ENCODE results near the gene RORC. TPM values are rescaled to one million over a fixed set of nuclear protein-coding genes. Genes with fewer than 3 reads are reported as not detected.
"Not testable (repeated sequence)": the region's sequence is repeated elsewhere in the genome, so short reads cannot be mapped to it uniquely, and the experiment has no call there.

The RORC gene
- 1 to 10 TPM in 2 of 3 donors, under 1 TPM in 1; 0.83 to 1.5 (median 1.3) TPM for polyA plus RNA-seq (ENCODE audit: insufficient read length in 3 of 3)

DNA sequence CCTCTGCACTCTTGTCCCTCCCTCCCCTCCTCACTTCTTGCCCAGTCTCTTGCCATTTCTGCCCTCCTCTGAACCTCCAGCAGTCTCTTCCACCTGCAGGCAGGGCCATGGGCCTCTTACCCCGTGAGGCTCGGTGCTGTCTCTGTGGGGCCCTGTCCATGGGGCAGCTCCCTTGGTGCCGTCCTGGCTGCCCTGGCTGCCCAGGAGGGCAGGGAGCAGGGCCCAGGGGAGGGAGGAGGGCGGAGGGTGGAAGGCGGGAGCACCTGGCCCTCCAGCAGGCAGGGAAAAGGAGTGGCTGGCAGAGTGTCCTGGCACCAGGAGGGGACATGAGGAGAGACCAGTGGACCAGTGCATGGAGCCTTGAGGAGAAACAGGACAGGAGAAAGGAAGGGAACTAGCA, at the start of gene RORC:
RORC (minus strand) TSS at position 198 of the 400 bp plus-strand sequence; CDS start at position 160, 38 bp downstream.
- DNase-seq (ENCODE audit: low read depth in 3 of 3, low spot score in 2 of 3) = no peak

GRCh38 chr1:151875419-151876097, 44.0 kb upstream of the RORC start:
- DNase-seq (ENCODE audit: low read depth in 3 of 3, low spot score in 2 of 3) = no peak

GRCh38 chr1:151872776-151873175, 41.2 kb upstream of the RORC start:
- DNase-seq (ENCODE audit: low read depth in 3 of 3, low spot score in 2 of 3) = not testable (repeated sequence)

DNA sequence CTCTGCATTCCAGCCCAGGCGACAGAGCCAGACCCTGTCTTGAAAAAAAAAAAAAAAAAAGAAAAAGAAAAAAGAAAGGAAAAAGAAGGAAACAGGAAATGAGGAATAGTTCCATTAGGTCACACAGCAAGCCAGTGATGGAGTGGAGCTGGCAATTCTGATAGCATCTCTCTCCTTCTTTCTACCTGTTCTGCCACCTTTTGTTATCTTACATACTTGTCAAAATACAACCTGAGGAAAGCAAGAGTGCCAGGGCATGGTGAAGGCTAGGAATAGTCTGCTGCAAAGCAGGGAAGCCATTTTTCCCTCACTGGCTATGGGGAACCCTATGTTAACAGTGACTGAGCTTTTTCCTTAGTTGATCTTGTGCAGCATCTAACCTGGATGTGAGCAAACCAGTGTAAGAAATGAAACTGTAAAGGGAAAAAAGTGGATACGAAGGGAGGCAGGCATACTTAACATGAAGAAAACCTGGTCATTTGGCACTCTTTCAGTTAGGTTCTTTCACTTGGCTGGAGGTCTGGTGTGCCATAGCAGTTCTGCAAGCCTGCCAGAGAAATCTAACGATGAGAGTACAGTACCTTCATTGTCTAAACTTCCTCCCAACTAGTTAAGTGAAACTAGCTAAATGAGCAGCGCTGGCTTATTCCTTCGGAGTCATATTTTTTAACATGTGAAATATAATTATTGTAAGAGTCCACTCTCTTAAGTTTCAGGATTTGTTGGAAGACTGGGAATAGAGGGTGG, 39.9 kb upstream of the RORC start:
- DNase-seq (ENCODE audit: low read depth in 3 of 3, low spot score in 2 of 3) = no peak

- peak in 1 of 3 donors; percentile 18 for DNase-seq (ENCODE audit: low read depth in 3 of 3, low spot score in 2 of 3)
Measured at GRCh38 chr1:151868486-151868885, 36.9 kb upstream of the RORC start.

DNA sequence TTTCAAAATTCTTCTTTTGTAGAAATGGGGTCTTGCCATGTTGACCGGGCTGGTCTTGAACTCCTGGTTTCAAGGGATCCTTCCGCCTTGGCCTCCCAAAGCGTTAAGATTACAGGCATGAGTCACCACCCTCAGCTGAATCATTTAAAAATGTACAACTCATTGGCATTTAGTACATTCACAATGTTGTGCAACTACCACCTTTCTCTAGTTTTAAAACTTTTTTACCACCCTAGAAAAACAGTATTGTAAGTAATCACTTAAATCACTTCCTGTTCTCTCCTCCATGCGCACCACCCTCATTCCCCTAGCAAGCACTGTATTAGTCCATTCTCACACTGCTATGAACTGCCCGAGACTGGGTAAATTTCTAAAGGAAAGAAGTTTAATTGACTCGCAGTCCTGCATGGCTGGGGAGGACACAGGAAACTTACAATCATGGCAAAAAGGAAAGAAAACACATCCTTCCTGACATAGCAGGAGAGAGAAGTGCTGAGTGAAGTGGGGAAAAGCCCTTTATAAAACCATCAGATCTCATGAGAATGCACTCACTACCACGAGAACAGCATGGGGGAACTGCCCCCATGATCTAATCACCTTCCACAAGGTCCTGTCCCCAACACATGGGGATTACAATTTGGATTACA, 36.3 kb upstream of the RORC start:
- DNase-seq (ENCODE audit: low read depth in 3 of 3, low spot score in 2 of 3) = no peak

GRCh38 chr1:151867321-151867720, 35.7 kb upstream of the RORC start:
- no peak for DNase-seq (ENCODE audit: low read depth in 3 of 3, low spot score in 2 of 3)

- no peak for DNase-seq (ENCODE audit: low read depth in 3 of 3, low spot score in 2 of 3)
Measured at GRCh38 chr1:151864411-151864810, 32.8 kb upstream of the RORC start.

GRCh38 chr1:151862604-151863003, 31.0 kb upstream of the RORC start:
- no peak for DNase-seq (ENCODE audit: low read depth in 3 of 3, low spot score in 2 of 3)

GRCh38 chr1:151860504-151861187, 29.0 kb upstream of the RORC start:
- DNase-seq (ENCODE audit: low read depth in 3 of 3, low spot score in 2 of 3) = no peak

DNA sequence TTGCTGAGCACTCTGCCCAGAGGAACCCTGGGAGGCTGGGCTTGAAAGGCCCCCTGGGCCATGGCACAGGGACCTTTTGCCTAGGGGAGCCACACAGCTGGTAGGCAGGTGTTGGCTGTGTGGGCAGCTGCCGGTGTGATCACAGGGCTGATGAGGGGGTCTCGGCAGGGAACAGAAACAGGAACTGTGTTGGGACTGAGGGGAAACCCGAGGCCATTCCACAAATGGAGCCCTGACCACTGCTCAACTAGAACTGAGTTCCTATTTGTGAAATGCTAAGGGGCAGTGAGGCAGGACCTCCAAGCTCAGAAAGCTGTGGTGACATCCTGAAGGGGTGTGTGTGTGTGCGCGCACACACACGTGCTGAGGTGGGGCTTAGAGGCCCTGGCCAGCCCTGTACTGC, 28.3 kb upstream of the RORC start:
- DNase-seq (ENCODE audit: low read depth in 3 of 3, low spot score in 2 of 3) = no peak

DNA sequence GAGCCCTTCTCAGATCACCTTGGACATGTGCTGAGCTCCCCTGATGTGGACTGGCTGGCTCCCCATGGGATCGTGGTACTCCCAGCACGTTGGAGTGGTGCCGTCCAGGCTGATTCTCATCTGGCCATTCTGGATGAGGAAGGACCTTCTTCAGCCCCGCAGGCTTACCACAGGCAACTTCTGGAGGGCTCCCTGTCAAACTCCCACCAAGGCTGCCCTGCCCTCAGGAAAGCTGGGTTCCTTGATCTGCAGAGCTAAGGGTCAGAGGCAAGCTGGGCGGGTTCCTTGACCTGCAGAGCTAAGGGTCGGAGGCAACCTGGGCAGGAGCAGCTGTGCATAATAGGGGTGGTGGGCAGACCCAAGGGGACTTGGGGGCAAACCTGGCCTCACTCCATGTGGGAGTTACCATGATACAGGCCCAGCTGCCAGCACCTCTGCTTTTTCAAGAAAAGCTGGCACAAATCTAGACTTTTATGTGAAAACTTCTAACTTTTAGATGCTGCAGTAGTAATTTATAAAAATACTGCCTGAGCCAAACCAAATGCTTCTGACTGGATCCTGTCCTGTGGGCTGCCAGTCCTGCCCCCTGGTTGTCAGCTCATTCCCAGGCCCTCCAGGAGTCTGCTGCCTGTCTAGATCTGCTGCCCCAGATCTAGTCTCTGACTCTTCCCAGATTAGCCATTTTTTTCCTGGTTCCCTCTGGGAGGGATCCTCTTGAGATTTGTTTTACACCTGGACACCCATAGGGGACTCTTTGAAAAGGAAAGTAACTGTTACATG, 27.5 kb upstream of the RORC start:
- no peak for DNase-seq (ENCODE audit: low read depth in 3 of 3, low spot score in 2 of 3)

DNA sequence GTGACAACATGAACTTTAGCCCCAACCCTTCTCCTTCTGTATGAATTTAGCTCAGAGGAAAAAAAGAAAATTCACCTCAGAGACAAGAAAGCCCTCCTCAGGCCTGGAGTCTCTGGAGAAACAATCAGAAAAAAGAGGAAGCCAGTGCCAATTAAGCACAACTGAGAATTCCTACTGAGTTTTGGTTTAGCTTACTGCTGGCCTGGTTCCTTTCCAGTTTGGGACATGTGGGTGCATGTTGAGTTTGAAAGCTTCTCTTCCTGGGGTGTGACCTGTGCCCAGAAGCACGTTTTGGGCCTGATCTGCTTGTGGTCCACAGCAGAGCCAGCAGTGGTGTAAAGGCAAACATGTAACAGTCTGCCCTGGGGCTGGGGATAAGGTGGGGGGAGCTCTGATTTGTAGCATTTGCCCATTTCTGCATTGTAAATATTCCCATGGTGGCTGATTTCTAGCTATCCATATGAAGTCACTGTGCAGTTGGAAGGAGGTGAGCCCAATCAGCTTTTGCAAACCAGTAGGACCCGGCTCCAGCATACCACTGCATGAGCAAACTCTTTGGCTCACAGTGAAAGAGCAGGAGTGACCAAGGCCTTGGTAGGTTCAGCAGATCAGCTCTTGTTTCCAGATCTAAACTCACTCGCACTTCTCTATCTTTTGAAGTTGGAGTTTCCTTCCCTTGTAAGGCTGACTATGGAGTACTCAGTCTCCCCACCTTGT, 26.6 kb upstream of the RORC start:
- no peak for DNase-seq (ENCODE audit: low read depth in 3 of 3, low spot score in 2 of 3)

DNA sequence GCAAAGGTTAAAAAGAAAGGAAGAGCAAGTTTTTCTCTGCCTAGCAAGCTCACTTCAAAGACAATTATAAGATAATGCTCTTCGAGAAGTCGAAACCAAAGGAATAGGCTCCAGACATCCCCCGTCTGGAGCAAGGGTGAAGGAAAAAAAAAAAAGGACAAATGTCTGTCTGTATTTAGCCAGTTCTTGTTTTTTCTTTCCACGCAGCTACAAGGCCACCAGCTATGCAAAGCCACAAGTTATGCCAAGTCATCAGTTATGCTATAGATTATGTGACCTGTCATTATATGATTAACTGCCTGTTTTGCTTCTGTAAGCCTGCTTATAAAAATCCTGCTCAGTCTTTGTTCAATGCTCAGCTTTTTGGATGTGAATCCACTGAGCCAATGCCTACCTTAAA, 24.3 kb upstream of the RORC start:
- DNase-seq (ENCODE audit: low read depth in 3 of 3, low spot score in 2 of 3) = no peak

DNA sequence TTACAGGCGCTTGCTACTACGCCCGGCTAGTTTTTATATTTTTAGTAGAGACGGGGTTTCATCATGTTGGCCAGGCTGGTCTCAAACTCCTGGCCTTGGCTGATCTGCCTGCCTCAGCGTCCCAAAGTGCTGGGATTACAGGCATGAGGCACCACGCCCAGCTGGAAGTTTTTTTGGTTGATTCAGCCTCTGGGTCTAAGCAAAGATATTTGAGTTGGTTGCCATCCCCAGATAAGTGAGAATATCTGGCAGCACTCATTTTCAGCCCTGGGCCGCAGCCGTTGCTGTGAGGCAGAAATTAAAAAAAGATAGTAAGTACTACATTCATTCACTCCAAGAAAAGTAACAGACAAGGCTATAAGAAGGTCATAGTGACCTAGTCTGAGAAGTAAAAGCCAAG, 23.9 kb upstream of the RORC start:
- not testable (repeated sequence) for DNase-seq (ENCODE audit: low read depth in 3 of 3, low spot score in 2 of 3)

GRCh38 chr1:151854658-151855057, 23.1 kb upstream of the RORC start:
- no peak for DNase-seq (ENCODE audit: low read depth in 3 of 3, low spot score in 2 of 3)

DNA sequence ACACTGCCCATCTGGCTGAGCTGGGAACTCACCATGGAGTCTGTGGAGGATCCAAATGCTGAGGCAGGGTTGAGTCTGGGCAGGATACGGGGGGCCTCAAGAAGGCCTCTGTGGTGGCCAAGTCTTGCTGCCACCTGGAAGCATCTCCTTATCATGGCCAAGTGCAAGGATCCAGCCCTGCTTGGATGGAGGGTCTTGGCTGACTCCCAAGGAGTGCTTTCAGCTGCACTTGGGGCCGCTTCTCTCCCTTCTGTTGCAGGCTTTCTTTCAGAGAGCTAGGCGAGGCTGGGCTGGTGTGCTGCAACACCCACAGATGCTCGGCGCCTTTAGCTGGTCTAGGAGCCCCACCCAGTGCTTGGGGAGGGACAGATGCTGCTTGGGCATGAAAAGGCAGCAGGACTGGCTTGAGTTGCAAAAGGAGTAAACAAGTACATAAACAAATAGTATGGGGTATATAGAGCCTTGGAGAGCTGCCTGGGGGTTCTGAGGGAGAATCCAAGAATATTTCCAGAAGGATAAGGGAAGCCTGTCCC, 21.9 kb upstream of the RORC start, which contains the start of gene THEM5:
THEM5 (minus strand) TSS at position 302 of the 533 bp plus-strand sequence; CDS start at position 155, 147 bp downstream.
- DNase-seq (ENCODE audit: low read depth in 3 of 3, low spot score in 2 of 3) = no peak

GRCh38 chr1:151852733-151853132, 21.1 kb upstream of the RORC start:
- no peak for DNase-seq (ENCODE audit: low read depth in 3 of 3, low spot score in 2 of 3)

DNA sequence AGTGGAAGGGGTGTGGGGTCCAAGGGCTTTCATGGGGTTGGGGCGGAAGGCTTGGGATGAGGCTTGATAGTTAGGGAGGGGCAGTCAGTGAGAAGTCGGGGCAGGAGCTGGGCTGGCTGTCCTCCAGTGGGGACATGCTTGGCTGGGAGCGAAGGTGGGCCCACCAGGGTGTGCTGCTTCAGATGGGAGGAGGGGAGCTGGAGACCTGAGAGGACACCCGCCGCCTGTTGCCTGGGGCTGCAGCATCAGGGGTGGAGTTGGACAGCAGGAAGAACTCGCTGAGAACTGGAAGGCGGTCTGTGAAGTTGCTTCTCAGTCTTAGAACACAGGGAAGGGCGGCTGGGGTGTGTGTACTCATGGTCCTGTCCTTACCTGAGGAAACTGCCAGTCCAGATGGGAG, 20.3 kb upstream of the RORC start:
- DNase-seq (ENCODE audit: low read depth in 3 of 3, low spot score in 2 of 3) = no peak
